MCF 10A (cell line): ENCODE data around the gene ABR. TPM values are rescaled to one million over a fixed set of nuclear protein-coding genes. Genes with fewer than 3 reads are reported as not detected.

Experiments used
- BruUV-seq: library from RNA; stranded (reverse); fragments of 400-500 nt; replicated peaks from 2 replicates; lab custom pipeline; 2021; lab: Mats Ljungman, UMichigan
- CTCF ChIA-PET: fragments of 300-600 bp; sonication (Branson Sonifier 250); formaldehyde crosslinking; extraction: SDS; loops from one replicate; lab custom pipeline; 2021; ENCODE audit warnings: antibody characterized with exemption, inconsistent platforms; lab: Yijun Ruan, JAX
- POLR2A ChIA-PET: fragments of 300-600, 350-650 bp; sonication (Branson Sonifier 250); formaldehyde crosslinking; extraction: SDS; loops from one replicate; lab custom pipeline; 2020; ENCODE audit warnings: antibody characterized with exemption, inconsistent platforms; lab: Yijun Ruan, JAX
- DNase-seq: peaks from one replicate; pipeline ENCODE4 v3.0.0-alpha.2; 2018; ENCODE audit not compliant: unreplicated experiment
- H3K27ac Mint-ChIP-seq: one replicate; pipeline ENCODE4 v1.8.0; 2022; ENCODE audit warnings: mild to moderate bottlenecking, low read depth, mixed read lengths; ENCODE audit not compliant: unreplicated experiment
- H3K27me3 Mint-ChIP-seq: one replicate; pipeline ENCODE4 v1.8.0; 2022; ENCODE audit warnings: mixed read lengths; ENCODE audit not compliant: insufficient read depth, unreplicated experiment
- H3K36me3 Mint-ChIP-seq: one replicate; pipeline ENCODE4 v1.8.0; 2022; ENCODE audit warnings: mild to moderate bottlenecking, moderate library complexity, mixed read lengths; ENCODE audit not compliant: insufficient read depth, unreplicated experiment
- H3K4me1 Mint-ChIP-seq: one replicate; pipeline ENCODE4 v1.8.0; 2022; ENCODE audit warnings: mixed read lengths; ENCODE audit not compliant: insufficient read depth, unreplicated experiment
- H3K4me3 Mint-ChIP-seq: one replicate; pipeline ENCODE4 v1.8.0; 2022; ENCODE audit warnings: mild to moderate bottlenecking, moderate library complexity, mixed read lengths; ENCODE audit not compliant: unreplicated experiment
- H3K9me3 Mint-ChIP-seq: one replicate; pipeline ENCODE4 v1.8.0; 2022; ENCODE audit warnings: mixed read lengths; ENCODE audit not compliant: unreplicated experiment
- CTCF ChIP-seq: fragments of 200-600 bp; IDR thresholded peaks from one replicate; pipeline ENCODE4 v1.8.0; 2022; ENCODE audit warnings: antibody characterized with exemption, mild to moderate bottlenecking; ENCODE audit not compliant: unreplicated experiment
- intact Hi-C: fragments of 100-400 bp; cut with micrococcal nuclease; formaldehyde crosslinking; loops from 2 replicates; pipeline ENCODE4 v1.14.1; 2022
- total RNA-seq: library from RNA; stranded (reverse); gene quantifications from 2 replicates; pipeline ENCODE4 v1.2.3, GENCODE V29; 2022

The ABR gene
- total RNA-seq, 1 experiment from 2014 or later = 44.7 TPM

GRCh38 chr17:1095090-1095852 is 84.5 kb downstream of the ABR start:
- Mint-ChIP-seq H3K36me3 (peaks cover 46% of the 10 kb centered on the region), H3K4me3 (no peak overlapping the region), H3K27me3 (no peaks in the 10 kb centered on the region), H3K27ac (no peak overlapping the region), H3K4me1 (peaks cover 4% of the 10 kb centered on the region), H3K9me3 (no peaks in the 10 kb centered on the region)
- DNase-seq = no peak
- intact Hi-C loops = no loop called here
- no TSS peak for BruUV-seq
- CTCF ChIA-PET = no interaction called here
- TF ChIP-seq CTCF = no peak
- POLR2A ChIA-PET = no interaction called here

- BruUV-seq = no TSS peak
- peaks cover 40% of the 10 kb centered on the region for H3K36me3 Mint-ChIP-seq
- no peak overlapping the region for H3K27ac Mint-ChIP-seq
- no peak for DNase-seq
- CTCF ChIA-PET = interaction anchor here (0.6 kb wide), 2 partner anchors 38 to 311 kb away, joined by 3 to 4 read pairs; no protein-coding TSS in a partner anchor
- POLR2A ChIA-PET = no interaction called here
- H3K4me3 Mint-ChIP-seq = no peak overlapping the region
- intact Hi-C loops = no loop called here
- no peaks in the 10 kb centered on the region for H3K9me3 Mint-ChIP-seq
- peaks cover 4% of the 10 kb centered on the region for H3K4me1 Mint-ChIP-seq
- TF ChIP-seq CTCF = no peak
- H3K27me3 Mint-ChIP-seq = no peaks in the 10 kb centered on the region
These were observed 85.2 kb downstream of the ABR start for GRCh38 chr17:1094591-1094990.

- ChIA-PET POLR2A (no interaction called here), CTCF (no interaction called here)
- Mint-ChIP-seq H3K27ac (no peak overlapping the region), H3K27me3 (no peaks in the 10 kb centered on the region), H3K4me1 (no peaks in the 10 kb centered on the region), H3K36me3 (peaks cover 22% of the 10 kb centered on the region), H3K9me3 (no peaks in the 10 kb centered on the region), H3K4me3 (no peak overlapping the region)
- intact Hi-C loops = no loop called here
- no TSS peak for BruUV-seq
- TF ChIP-seq CTCF = no peak
- DNase-seq = no peak
These were observed 87.9 kb downstream of the ABR start for GRCh38 chr17:1091900-1092299.

- H3K4me1 Mint-ChIP-seq = no peaks in the 10 kb centered on the region
- H3K36me3 Mint-ChIP-seq = peaks cover 19% of the 10 kb centered on the region
- ChIA-PET CTCF (no interaction called here), POLR2A (no interaction called here)
- intact Hi-C loops = no loop called here
- H3K27ac Mint-ChIP-seq = no peak overlapping the region
- no peak for DNase-seq
- TF ChIP-seq CTCF = no peak
- H3K4me3 Mint-ChIP-seq = no peak overlapping the region
- no peaks in the 10 kb centered on the region for H3K9me3 Mint-ChIP-seq
- no TSS peak for BruUV-seq
- no peaks in the 10 kb centered on the region for H3K27me3 Mint-ChIP-seq
These were observed 88.6 kb downstream of the ABR start for GRCh38 chr17:1091190-1091534.
